GM21447 (cell line): Measurements from ENCODE around the gene AMPH.

Experiments
- ATAC-seq: cut with Tn5 transposase; IDR thresholded peaks from one replicate; pipeline ENCODE4 v1.9.1; 2021; ENCODE audit not compliant: unreplicated experiment

Gene AMPH

GRCh38 chr7:38545977-38546376 lies 85.2 kb downstream of the AMPH start:
- ATAC-seq = no peak

DNA sequence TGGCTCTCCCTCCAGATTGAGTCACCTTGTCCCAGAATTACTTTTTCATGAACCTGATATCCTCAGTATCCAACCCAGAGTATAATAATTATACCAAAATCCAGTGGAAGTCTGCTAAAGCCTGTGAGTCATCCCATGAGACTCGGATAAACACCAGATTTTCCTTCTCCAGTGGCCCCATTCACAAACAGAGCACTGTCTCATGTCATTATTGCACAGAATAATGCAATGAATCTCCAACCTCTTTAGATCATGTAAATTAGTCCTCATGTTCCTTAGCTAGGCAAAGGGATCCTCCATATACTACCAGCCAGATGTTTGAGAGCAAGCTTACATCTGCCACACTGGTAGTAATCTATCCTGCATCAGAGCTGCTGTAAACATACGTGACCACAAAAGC lies 89.0 kb downstream of the AMPH start:
- ATAC-seq = no peak

DNA sequence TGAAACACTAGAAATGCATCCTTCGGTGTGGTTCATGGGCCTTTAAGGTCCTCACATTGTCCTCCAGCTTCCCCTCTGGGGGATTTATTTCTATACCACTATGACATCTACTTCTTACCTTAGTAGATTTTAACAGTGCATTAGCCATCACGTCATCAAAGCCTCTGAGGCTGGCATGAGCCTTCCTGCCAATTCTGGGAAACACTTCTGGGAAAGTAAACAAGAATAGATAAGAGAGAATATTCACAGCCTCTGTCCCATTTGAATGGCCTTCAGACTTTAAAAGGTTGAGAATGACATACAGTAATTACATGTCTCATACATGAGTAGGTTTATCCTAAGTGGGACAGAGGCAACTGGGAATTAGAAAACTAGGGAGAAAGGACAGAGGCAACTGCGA lies 89.7 kb downstream of the AMPH start:
- no peak for ATAC-seq

DNA sequence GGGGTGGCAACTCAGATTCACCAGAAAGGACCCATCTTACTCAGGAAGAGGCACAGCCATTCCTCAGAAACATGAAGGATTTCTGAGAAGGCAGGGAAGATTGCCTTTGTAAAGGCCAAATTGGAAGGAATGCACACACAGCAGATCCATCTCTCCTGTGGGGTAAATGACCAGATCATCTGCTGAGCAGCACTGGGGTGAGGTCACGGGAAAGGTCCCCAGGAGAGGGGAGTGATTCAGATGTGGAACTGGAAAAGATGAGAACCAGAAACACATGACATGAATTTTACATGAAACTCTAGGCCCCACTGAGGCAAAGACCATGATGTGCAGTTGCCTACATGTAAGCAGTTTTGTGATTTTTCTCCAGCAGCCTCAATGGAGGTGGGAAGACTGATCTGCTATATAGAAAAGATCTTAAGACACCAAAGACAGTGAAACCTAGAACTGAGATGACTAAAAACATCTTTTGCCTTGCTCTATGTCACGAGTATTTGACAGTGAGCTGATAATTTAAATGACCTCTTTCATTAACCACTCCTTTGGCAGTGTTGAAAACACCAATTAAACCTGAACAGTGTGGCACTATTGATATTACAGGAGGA lies 91.6 kb downstream of the AMPH start:
- ATAC-seq = no peak

GRCh38 chr7:38535073-38535472 lies 96.1 kb downstream of the AMPH start:
- no peak for ATAC-seq

DNA sequence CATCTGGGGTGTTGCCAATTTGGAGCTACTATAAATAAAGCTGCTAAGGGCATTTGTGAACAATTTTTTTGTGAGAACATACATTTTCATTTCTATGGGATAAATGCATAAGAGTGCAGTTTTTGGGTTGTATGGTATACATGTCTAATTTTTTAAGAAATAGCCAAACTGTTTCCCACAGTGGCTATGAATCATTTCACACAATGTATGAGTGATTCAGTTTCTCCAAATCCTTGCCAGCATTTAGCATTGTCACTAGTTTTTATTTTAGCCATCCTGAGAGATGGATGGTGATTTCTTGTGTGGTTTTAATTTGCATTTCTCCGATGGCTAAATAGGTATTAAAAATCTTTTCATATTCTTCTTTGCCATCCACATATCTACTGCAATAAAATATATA lies 105.3 kb downstream of the AMPH start:
- ATAC-seq = no peak

- ATAC-seq = no peak
Measured at GRCh38 chr7:38524786-38525185, 106.4 kb downstream of the AMPH start.

DNA sequence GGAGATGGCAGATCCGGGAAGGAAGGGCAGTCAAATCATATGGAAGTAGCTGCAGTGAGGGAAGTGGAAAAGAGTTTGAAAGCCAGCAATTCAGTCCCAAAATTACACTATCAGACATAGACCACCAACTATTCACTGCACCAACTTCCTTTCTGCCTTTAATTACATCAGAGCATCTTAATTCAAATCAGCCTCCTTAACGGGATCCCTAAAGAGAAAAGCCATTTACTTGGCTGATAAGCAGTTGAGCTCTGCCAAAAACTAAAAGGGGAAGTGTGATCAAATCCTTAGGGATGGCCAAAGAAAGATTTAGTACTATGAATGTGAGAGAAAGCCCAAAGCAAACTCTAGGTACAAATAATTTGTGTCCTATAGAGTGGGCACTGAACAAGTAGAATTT lies 110.4 kb downstream of the AMPH start:
- no peak for ATAC-seq

DNA sequence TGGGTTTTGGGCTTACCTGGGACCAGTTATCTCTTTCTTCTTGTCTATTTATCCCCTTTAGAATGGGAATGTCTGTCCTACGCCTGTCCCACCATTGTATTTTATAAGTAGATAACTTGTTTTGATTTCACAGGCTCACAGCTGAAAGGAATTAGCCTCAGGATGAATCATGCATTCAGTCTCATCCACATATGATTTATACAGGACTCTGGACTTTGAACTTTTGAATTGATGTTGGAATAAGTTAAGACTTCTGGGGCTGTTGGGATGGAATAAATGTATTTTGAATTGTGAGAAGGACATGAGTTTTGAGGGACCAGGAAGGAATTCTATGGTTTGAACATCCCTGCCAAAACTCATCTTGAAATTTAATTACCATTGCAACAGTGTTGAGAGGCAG lies 112.6 kb downstream of the AMPH start:
- no peak for ATAC-seq

GRCh38 chr7:38512704-38513103 lies 118.5 kb downstream of the AMPH start:
- no peak for ATAC-seq

- ATAC-seq = no peak
Measured at GRCh38 chr7:38512291-38512690, 118.9 kb downstream of the AMPH start.

DNA sequence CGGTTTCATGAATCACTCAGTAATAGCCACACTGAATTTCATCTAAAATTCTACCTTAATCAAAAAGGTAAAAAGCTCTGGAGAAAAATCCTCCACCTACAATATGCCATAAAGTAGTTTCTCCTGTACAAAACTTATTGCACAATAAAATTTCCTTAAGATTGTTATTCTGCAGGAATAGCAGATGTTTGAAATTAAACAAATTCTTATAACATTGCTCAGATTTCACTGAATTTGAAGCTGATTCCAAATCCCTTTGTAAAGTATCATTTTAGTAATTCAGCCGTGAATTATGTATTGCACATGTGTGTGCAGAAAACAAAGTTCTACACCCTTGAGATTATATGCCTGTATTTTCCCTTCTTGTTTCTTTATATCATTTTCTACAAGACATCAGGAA lies 123.8 kb downstream of the AMPH start:
- ATAC-seq = no peak

DNA sequence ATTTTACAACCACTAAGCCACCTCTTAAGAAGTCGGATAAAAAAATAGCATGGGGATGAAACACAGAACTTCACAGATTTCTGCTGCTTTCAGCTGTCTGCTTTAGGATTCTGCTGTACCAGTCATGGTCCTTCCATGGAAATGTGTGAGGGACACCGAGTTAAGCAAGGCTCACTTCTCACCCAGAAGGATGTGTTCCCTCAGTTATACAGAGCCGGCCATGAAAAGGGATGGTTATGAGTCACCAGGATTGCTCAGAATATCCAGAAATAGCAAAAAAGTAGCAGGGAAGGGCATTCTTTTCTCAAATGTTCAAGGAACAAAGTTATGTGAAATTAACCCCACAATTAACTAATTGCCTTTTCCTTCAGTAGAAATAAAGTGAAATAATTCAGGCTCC lies 124.4 kb downstream of the AMPH start:
- no peak for ATAC-seq

GRCh38 chr7:38506004-38506403 lies 125.2 kb downstream of the AMPH start:
- no peak for ATAC-seq

- ATAC-seq = no peak
Measured at GRCh38 chr7:38504684-38505083, 126.5 kb downstream of the AMPH start.

- ATAC-seq = no peak
Measured at GRCh38 chr7:38502848-38503247, 128.3 kb downstream of the AMPH start.

DNA sequence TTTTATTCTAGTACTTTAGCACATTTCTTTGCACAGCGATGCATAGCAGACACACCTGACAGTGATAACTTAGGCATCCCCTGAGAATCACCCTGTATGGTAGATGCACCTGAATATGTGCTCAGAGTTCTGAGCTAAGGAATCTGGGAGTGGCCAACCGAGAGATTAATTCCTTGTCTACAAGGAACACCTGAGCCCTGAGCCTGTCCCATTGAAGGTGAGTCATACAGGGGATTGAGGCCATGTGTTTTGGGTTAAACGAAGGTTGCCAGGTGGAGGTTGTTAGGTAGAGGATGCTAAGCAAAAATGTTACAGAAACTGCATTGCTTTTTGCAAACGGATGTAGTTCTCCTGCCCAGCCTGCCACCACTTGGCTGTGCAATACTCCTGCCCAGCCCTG lies 128.9 kb downstream of the AMPH start:
- ATAC-seq = no peak

- ATAC-seq = no peak
Measured at GRCh38 chr7:38492010-38492409, 139.2 kb downstream of the AMPH start.

DNA sequence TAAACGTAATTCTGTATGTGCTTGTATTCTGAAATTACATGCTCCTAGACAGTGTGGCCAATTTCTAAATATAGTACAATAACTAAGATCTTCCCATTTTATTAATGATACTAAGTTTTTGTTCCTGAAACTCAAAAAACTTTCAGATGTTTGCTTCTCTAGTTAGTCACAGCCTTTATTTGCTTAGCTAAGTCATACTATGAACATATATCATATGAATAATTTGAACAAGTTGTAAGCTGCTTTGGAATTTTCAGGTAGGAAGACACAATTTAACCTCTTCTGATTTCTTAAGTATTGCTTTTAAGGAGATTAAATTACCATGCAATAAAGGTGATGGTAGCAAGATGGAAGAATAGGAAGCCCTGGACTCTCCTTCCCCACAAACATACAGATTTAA lies 148.7 kb downstream of the AMPH start:
- ATAC-seq = no peak

DNA sequence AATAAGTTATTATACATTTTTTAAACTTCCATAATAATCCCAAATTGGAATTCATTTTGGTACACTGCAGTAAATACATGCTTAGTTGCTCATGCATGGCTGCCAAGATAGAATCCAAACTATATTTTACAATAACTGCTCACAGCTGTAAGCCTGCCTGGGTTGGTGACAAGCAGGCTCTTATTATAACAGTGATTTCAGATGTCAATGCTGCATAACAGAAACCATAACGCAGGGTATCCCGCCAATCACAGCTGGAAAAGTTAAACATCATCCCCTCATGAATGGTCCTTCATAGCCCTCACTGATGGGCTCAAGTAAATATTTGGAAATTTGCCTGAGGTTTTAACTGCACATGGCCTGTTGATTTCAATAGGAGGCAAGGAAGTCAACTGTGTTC lies 149.8 kb downstream of the AMPH start:
- ATAC-seq = no peak

GRCh38 chr7:38478404-38478803 lies 152.8 kb downstream of the AMPH start:
- no peak for ATAC-seq

DNA sequence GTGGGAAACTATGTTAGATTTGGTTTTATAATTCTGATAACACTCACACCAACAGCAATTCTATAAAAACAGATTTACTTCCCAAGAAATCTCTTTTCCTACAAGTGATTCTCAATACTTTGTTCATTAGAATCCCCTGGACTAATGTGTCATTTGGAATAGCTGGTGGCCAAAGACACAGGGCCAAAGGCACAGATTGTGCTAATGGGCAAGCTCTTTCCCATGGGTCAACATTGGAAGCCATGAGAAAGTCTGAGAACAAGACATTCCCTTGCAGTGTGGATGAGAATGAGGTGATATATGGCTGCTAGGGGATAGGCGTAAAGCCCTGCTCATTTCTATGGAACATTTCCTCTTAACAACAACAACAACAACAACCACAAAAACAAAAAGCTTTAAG lies 153.8 kb downstream of the AMPH start:
- no peak for ATAC-seq

GRCh38 chr7:38476764-38477163 lies 154.4 kb downstream of the AMPH start:
- ATAC-seq = no peak

- ATAC-seq = no peak
Measured at GRCh38 chr7:38465956-38466355, 165.2 kb downstream of the AMPH start.
